B cell (primary cell): ENCODE data around the gene MUTYH. TPM values are rescaled to one million over a fixed set of nuclear protein-coding genes. Genes with fewer than 3 reads are reported as not detected.

Experiments used
- ATAC-seq: fragments of 200-7000 bp; cut with Tn5 transposase; one replicate; pipeline ENCODE4 v1.10.0; 2021; ENCODE audit warnings: low read depth, mild to moderate bottlenecking, moderate number of reproducible peaks, moderate library complexity
- CTCF ChIA-PET: fragments of 350-600 bp; sonication (Branson Sonifier 250); formaldehyde crosslinking; loops from one replicate; lab custom pipeline; 2021; ENCODE audit warnings: antibody characterized with exemption, inconsistent platforms; lab: Charles Lee
- POLR2A ChIA-PET: fragments of 350-600 bp; sonication (Branson Sonifier 250); formaldehyde crosslinking; loops from one replicate; lab custom pipeline; 2021; ENCODE audit warnings: antibody characterized with exemption; lab: Charles Lee
- DNase-seq: peaks from one replicate; pipeline ENCODE4 v3.0.0; 2013
- H2AFZ ChIP-seq: 2 replicates; pipeline ENCODE4 v1.6.1; 2012; ENCODE audit warnings: mild to moderate bottlenecking, low read depth, low read length; ENCODE audit not compliant: insufficient read depth, poor library complexity, severe bottlenecking
- H3K27ac ChIP-seq, 2 donors: 1 replicate in 1 of 2; 2 replicates in 1 of 2; pipeline ENCODE4 v1.5.1; 2012 to 2013; ENCODE audit warnings: low read length in 2 of 2, mild to moderate bottlenecking in 2 of 2, moderate library complexity in 1 of 2
- H3K27me3 ChIP-seq, 4 experiments: fragments of 200-600 bp in 1 of 4; sonication (generic) in 1 of 4; replicated peaks in 1 of 4; 1 replicate in 2 of 4; 2 replicates in 2 of 4; pipeline versions ENCODE4 v1.6.1 to v1.7.0; 2013 to 2016; ENCODE audit warnings: low read length in 3 of 4, mild to moderate bottlenecking in 2 of 4, mixed read lengths in 1 of 4, moderate library complexity in 1 of 4; ENCODE audit not compliant: insufficient read depth in 4 of 4, control insufficient read depth in 3 of 4; ENCODE audit errors: control extremely low read depth in 1 of 4
- H3K36me3 ChIP-seq, 2 experiments: replicated peaks in 1 of 2; 1 replicate in 1 of 2; 2 replicates in 1 of 2; pipeline versions ENCODE4 v1.6.1 to v1.7.1; 2013; ENCODE audit warnings: low read length in 1 of 2; ENCODE audit not compliant: insufficient read depth in 2 of 2, control insufficient read depth in 1 of 2; ENCODE audit errors: control extremely low read depth in 1 of 2, extremely low read depth in 1 of 2
- H3K4me1 ChIP-seq, 2 donors: fragments of 200-600 bp in 1 of 2; sonication (generic) in 1 of 2; 1 replicate in 1 of 2; 2 replicates in 1 of 2; pipeline versions ENCODE4 v1.5.1 to v1.6.1; 2013 to 2017; ENCODE audit warnings: low read length in 2 of 2; ENCODE audit not compliant: control insufficient read depth in 2 of 2, insufficient read depth in 2 of 2
- H3K4me2 ChIP-seq: replicated peaks from 2 replicates; pipeline ENCODE3; 2012; ENCODE audit warnings: mild to moderate bottlenecking, low read depth, low read length; ENCODE audit not compliant: poor library complexity, severe bottlenecking
- H3K4me3 ChIP-seq, 5 experiments: fragments of 200-600 bp in 1 of 5; sonication (generic) in 1 of 5; 1 replicate in 3 of 5; 2 replicates in 2 of 5; pipeline versions ENCODE4 v1.5.1 to v1.7.0; 2011 to 2016; ENCODE audit warnings: low read length in 4 of 5, mild to moderate bottlenecking in 4 of 5, low read depth in 2 of 5, control low read depth in 1 of 5, moderate library complexity in 1 of 5; ENCODE audit not compliant: insufficient read depth in 1 of 5; ENCODE audit errors: control extremely low read depth in 1 of 5, extremely low read depth in 1 of 5
- H3K79me2 ChIP-seq: fragments of 200-600 bp; sonication (generic); one replicate; pipeline ENCODE4 v1.6.0; 2016; ENCODE audit warnings: low read length; ENCODE audit not compliant: control insufficient read depth, insufficient read depth
- H3K9ac ChIP-seq: fragments of 200-600 bp; sonication (generic); 2 replicates; pipeline ENCODE4 v1.6.1; 2017; ENCODE audit warnings: mild to moderate bottlenecking, low read length, moderate library complexity
- H3K9me3 ChIP-seq, 3 donors: one replicate each; pipeline versions ENCODE4 v1.6.1 to v1.7.1; 2013; ENCODE audit warnings: low read length in 2 of 3; ENCODE audit not compliant: control insufficient read depth in 2 of 3, insufficient read depth in 1 of 3; ENCODE audit errors: control extremely low read depth in 1 of 3
- H4K20me1 ChIP-seq: 2 replicates; pipeline ENCODE4 v1.6.0; 2012; ENCODE audit warnings: mild to moderate bottlenecking, low read length; ENCODE audit not compliant: insufficient read depth, control insufficient read depth, poor library complexity, severe bottlenecking
- H3K27ac Mint-ChIP-seq: one replicate; pipeline ENCODE4 v1.8.0; 2021; ENCODE audit warnings: mixed read lengths
- H3K27me3 Mint-ChIP-seq: one replicate; pipeline ENCODE4 v1.8.0; 2021; ENCODE audit warnings: mixed read lengths
- H3K4me1 Mint-ChIP-seq: one replicate; pipeline ENCODE4 v1.8.0; 2021; ENCODE audit warnings: mixed read lengths
- H3K4me3 Mint-ChIP-seq: one replicate; pipeline ENCODE4 v1.8.0; 2021; ENCODE audit warnings: mixed read lengths
- H3K9me3 Mint-ChIP-seq: one replicate; pipeline ENCODE4 v1.8.0; 2022; ENCODE audit warnings: mixed read lengths; ENCODE audit not compliant: insufficient read depth
- CTCF ChIP-seq: fragments of 200-600 bp; IDR thresholded peaks from one replicate; pipeline ENCODE4 v1.8.0; 2022; ENCODE audit warnings: antibody characterized with exemption, mild to moderate bottlenecking
- EZH2 ChIP-seq: IDR thresholded peaks from 2 replicates; pipeline ENCODE4 v1.6.1; 2012; ENCODE audit warnings: borderline replicate concordance, low read depth, mild to moderate bottlenecking, moderate library complexity, low read length; ENCODE audit not compliant: insufficient read depth, poor library complexity, severe bottlenecking
- WGBS: methylation state at CpG from one replicate; pipeline ENCODE4 v1.1.5; 2013; ENCODE audit warnings: missing lambda C conversion rate; ENCODE audit not compliant: insufficient coverage; 5-methylcytosine and 5-hydroxymethylcytosine counted together
- intact Hi-C: fragments of 100-400 bp; cut with micrococcal nuclease; formaldehyde crosslinking; loops from one replicate; pipeline ENCODE4 v1.10.0; 2022
- polyA plus RNA-seq: library from polyadenylated mRNA; depleted of rRNA; stranded (reverse); fragments of >200 nt; gene quantifications from 2 replicates; pipeline ENCODE4 v1.2.3, GENCODE V29; 2012
- total RNA-seq, 2 donors: library from RNA; stranded (reverse); fragments of 120-200 nt in 1 of 2; gene quantifications; 1 replicate in 1 of 2; 2 replicates in 1 of 2; pipeline versions ENCODE4 v1.2.3 to v1.2.4, GENCODE V29; 2013 to 2022

MUTYH gene
- total and polyA plus RNA-seq, 2 donors (not counting 1 experiment from before 2014, with no cell fraction given), result 65.0 to 68.5 TPM

GRCh38 chr1:45326627-45327623, 13.3 kb downstream of the MUTYH start, which contains the start of gene HPDL:
Gene HPDL, plus strand, starts transcription at chr1:45326895. Its CDS starts 254 bp downstream, at chr1:45327149.
- ChIA-PET CTCF (interaction anchor here (0.9 to 2.0 kb wide), 4 partner anchors 12 to 166 kb away, joined by 3 to 8 read pairs (median 6); partner anchors contain the start of gene TOE1), POLR2A (interaction anchor here (2.2 to 4.1 kb wide), 2 partner anchors 13 to 21 kb away, joined by 9 to 18 read pairs; partner anchors contain the start of genes MUTYH and TOE1)
- peak within 1 kb of the TSS; percentile 95 for H2AFZ ChIP-seq
- H3K36me3 ChIP-seq, result peaks cover 0 to 15% of the 10 kb centered on the region in 2 experiments
- DNase-seq, result peak; percentile 74
- H3K4me1 Mint-ChIP-seq, result peaks cover 13% of the 10 kb centered on the region
- H3K27ac ChIP-seq, result no peak within 1 kb of the TSS
- peak within 1 kb of the TSS; percentile 93 for H3K4me2 ChIP-seq
- H4K20me1 ChIP-seq, result no peaks in the 10 kb centered on the region
- H3K9me3 Mint-ChIP-seq, result no peaks in the 10 kb centered on the region
- peaks cover 8 to 20% of the 10 kb centered on the region in 2 donors for H3K4me1 ChIP-seq
- WGBS, result 15% methylated on average over 95 of the region's 96 CpGs
- H3K79me2 ChIP-seq, result no peaks in the 10 kb centered on the region
- H3K27ac Mint-ChIP-seq, result peak within 1 kb of the TSS; percentile 15
- peak within 1 kb of the TSS; percentile 69 for H3K9ac ChIP-seq
- no peaks in the 10 kb centered on the region for H3K9me3 ChIP-seq
- TF ChIP-seq CTCF (no peak), EZH2 (no peak)
- ATAC-seq, result peak; percentile 88
- intact Hi-C loops, result loop anchor here (1.0 to 5.0 kb wide), 3 partner anchors 13 to 475 kb away; partner anchors contain the start of genes MAST2, MUTYH and TOE1
- H3K4me3 Mint-ChIP-seq, result peak within 1 kb of the TSS; percentile 89
- no peaks in the 10 kb centered on the region for H3K27me3 Mint-ChIP-seq
- H3K4me3 ChIP-seq, result peak within 1 kb of the TSS; percentile 47 to 70 (median 63)
- peaks cover 0 to 5% (median 2%) of the 10 kb centered on the region in 4 experiments for H3K27me3 ChIP-seq
